ENCODE data around the gene LRRC57. TPM values are rescaled to one million over a fixed set of nuclear protein-coding genes. Genes with fewer than 3 reads are reported as not detected.

LRRC57 gene
- total and polyA plus RNA-seq, 2 donors (not counting 3 experiments of a cell fraction or from before 2014, with no cell fraction given): 13.4 to 39.2 TPM

GRCh38 chr15:42553554-42553953 lies 5.0 kb upstream of the LRRC57 start:
- peaks cover 5% of the 10 kb centered on the region for H4K20me1 ChIP-seq (replicated peaks; ENCODE audit: control insufficient read depth, extremely low read depth, insufficient read depth, low read length)
- no peak overlapping the region for H3K27ac ChIP-seq (ENCODE audit: insufficient read depth, low read depth, low read length)
- POLR2A ChIA-PET: no interaction called here
- H3K79me2 ChIP-seq (ENCODE audit: control insufficient read depth, insufficient read depth, low read length): peaks cover 70% of the 10 kb centered on the region
- no peak for DNase-seq (ENCODE audit: low read depth, low spot score)
- no peaks in the 10 kb centered on the region for H3K9me3 ChIP-seq (replicated peaks; ENCODE audit: control insufficient read depth, insufficient read depth, low read length)
- H3K4me3 ChIP-seq (replicated peaks in 1 of 3; ENCODE audit: insufficient read depth in 1 of 3, low read depth in 1 of 3, low read length in 3 of 3): no peak overlapping the region
- H3K9me1 ChIP-seq (replicated peaks; ENCODE audit: control insufficient read depth, extremely low read depth, insufficient read depth, low read length): no peaks in the 10 kb centered on the region
- H2AFZ ChIP-seq (ENCODE audit: low read depth, low read length): no peak overlapping the region
- no peak for FAIRE-seq
- intact Hi-C loops (cut with micrococcal nuclease): no loop called here
- H3K27me3 ChIP-seq (ENCODE audit: control insufficient read depth in 2 of 2, insufficient read depth in 2 of 2, low read length in 2 of 2): no peaks in the 10 kb centered on the region
- CTCF ChIA-PET: no interaction called here
- BruUV-seq (replicated peaks): no TSS peak
- H3K36me3 ChIP-seq (ENCODE audit: control insufficient read depth in 2 of 2, extremely low read depth in 1 of 2, insufficient read depth in 2 of 2, low read length in 2 of 2): no peaks in the 10 kb centered on the region
- H3K4me2 ChIP-seq (ENCODE audit: insufficient read depth, low read length): no peak overlapping the region
- TF ChIP-seq POLR2AphosphoS5 (IDR thresholded peaks at IDR 0.05; ENCODE audit: insufficient read depth, low read depth, low read length) (no peak), CTCF (IDR thresholded peaks at IDR 0.05; ENCODE audit: extremely low read depth in 1 of 2, insufficient read depth in 1 of 2, low read depth in 1 of 2, low read length in 2 of 2) (no peak), JUN (IDR thresholded peaks at IDR 0.05; ENCODE audit: borderline replicate concordance, insufficient read depth, insufficient read length, low read depth) (no peak), MAX (IDR thresholded peaks at IDR 0.05; ENCODE audit: insufficient read depth, insufficient read length) (no peak), MYC (IDR thresholded peaks at IDR 0.05; ENCODE audit: low read depth, low read length) (no peak), POLR2A (IDR thresholded peaks at IDR 0.05; ENCODE audit: low read depth, low read length) (no peak), EZH2 (IDR thresholded peaks at IDR 0.05; ENCODE audit: borderline replicate concordance, low read depth, low read length, severe bottlenecking) (no peak), GATA2 (IDR thresholded peaks at IDR 0.05; ENCODE audit: insufficient read depth, insufficient read length, low read depth, low read length) (no peak), FOS (IDR thresholded peaks at IDR 0.05; ENCODE audit: borderline replicate concordance, insufficient read depth, low read length) (no peak)
- dilution Hi-C loops (cut with MboI; ENCODE audit: extremely low pct_ligation_motif_present, low sequenced_read_pairs): no loop called here
- H3K4me1 ChIP-seq (ENCODE audit: control insufficient read depth, extremely low read depth, insufficient read depth, low read length): peaks cover 6% of the 10 kb centered on the region
- no peak overlapping the region for H3K9ac ChIP-seq (replicated peaks; ENCODE audit: extremely low read depth, insufficient read depth, low read length)
